ENCODE results near the gene C9orf50. TPM values are rescaled to one million over a fixed set of nuclear protein-coding genes. Genes with fewer than 3 reads are reported as not detected.

C9orf50 gene
- total and polyA plus RNA-seq, 2 donors: 0.28 TPM; not detected in 1

DNA sequence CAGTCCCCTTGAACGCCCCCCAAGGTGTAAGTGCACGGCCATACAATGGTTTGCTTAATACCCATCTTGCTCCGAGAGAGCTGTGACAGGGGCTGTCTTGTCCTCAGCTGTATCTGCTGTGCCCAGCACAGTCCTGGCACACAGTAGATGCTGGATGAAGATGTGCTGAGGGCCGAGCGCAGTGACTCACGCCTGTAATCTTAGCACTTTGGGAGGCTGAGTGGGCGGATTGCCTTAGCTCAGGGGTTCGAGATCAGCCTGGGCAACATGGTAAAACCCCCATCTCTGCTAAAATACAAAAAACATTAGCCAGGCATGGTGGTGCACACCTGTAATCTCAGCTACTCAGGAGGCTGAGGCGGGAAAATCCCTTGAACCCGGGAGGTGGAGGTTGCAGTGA lies 53.6 kb downstream of the C9orf50 start:
- Histone ChIP-seq H3K27ac (ENCODE audit: low read depth) (no peak overlapping the region), H3K4me1 (ENCODE audit: insufficient read depth) (peaks cover 1% of the 10 kb centered on the region), H3K4me3 (ENCODE audit: low read depth, low read length) (no peak overlapping the region), H3K36me3 (ENCODE audit: insufficient read depth) (no peaks in the 10 kb centered on the region)
- DNase-seq (ENCODE audit: extremely low spot score): no peak
- WGBS: 82% methylated on average over 10 of the region's 10 CpGs

DNA sequence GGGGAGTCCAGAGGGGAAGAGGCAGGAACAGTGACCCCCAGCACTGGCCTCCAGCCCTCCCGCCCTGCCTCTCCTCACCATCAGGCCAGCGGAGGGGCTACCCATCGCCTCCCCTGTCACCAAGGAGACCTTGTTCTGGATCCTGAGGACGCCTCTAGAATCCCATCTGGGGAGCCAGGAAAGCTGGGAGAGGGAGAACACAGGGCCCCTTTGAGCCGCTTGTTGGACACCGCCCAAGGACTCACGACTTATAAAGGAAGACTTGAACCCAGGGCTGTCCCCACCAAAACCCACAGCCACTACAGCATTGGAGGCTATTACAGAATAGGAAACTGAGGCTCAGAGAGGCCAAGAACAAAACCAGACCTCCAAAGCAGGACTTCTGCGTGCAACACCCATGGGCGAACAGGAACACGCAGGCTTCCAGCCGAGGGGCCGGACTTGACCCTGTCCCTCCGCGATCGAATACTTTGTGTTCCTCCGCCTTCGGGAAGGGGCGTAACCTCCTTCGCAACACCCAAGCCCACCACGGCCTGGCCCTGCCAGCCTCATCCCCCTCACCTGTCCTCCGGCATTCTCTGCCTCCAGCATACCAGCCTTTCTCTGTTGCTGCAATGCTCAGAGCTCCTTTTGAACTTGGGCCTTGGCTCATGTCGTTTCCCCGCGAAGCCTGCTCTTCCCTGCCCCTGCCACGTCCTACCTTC lies 54.2 kb downstream of the C9orf50 start:
- no peak for DNase-seq (ENCODE audit: extremely low spot score)
- no peaks in the 10 kb centered on the region for H3K36me3 ChIP-seq (ENCODE audit: insufficient read depth)
- 90% methylated on average over 25 of the region's 25 CpGs for WGBS
- no peak overlapping the region for H3K27ac ChIP-seq (ENCODE audit: low read depth)
- no peak overlapping the region for H3K4me3 ChIP-seq (ENCODE audit: low read depth, low read length)
- H3K4me1 ChIP-seq (ENCODE audit: insufficient read depth): peaks cover 1% of the 10 kb centered on the region

DNA sequence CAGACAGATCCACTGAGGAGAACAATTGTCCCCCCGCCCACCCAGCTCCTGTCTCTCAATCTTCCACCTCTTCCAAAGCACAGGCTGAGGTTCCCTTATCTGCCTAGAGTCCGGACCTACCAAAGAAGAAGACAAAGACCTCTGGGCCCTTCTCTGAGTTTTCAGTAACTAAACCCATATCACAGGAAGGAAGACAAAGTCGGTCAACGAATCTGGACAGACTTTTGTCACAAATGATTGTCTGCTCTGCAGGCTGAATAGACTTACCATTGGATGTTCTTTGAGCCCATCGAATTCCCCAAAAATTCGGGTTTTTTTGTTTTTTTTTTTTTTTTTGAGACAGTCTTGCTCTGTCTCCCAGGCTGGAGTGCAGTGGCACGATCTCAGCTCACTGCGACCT lies 58.0 kb downstream of the C9orf50 start:
- Histone ChIP-seq H3K36me3 (ENCODE audit: insufficient read depth) (no peaks in the 10 kb centered on the region), H3K4me1 (ENCODE audit: insufficient read depth) (no peaks in the 10 kb centered on the region), H3K4me3 (ENCODE audit: low read depth, low read length) (no peak overlapping the region), H3K27ac (ENCODE audit: low read depth) (no peak overlapping the region)
- DNase-seq (ENCODE audit: extremely low spot score): no peak
- WGBS: 91% methylated on average over 8 of the region's 8 CpGs

DNA sequence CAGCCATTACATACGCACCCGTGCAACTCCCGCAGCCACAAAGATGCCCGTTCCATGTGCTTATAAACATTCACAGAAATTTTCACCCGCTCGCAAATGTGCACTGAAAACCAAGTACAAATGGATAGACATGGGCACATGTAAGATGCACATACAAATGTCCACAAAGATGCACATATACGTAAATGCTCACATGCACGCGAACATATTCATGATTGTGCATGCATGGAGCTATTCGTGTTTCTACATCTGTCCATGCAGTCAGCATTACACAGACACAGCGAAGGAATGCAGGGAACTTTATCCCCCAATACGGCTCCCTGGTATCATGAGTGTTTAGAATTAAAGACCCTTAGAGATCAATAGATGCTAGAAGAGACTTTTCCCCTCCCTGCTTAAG lies 58.4 kb downstream of the C9orf50 start:
- H3K27ac ChIP-seq (ENCODE audit: low read depth): no peak overlapping the region
- DNase-seq (ENCODE audit: extremely low spot score): no peak
- 79% methylated on average over 12 of the region's 12 CpGs for whole genome bisulfite sequencing
- no peaks in the 10 kb centered on the region for H3K36me3 ChIP-seq (ENCODE audit: insufficient read depth)
- H3K4me3 ChIP-seq (ENCODE audit: low read depth, low read length): no peak overlapping the region
- H3K4me1 ChIP-seq (ENCODE audit: insufficient read depth): no peaks in the 10 kb centered on the region

Other genes with a start within 250 kb of the C9orf50 start
- 12.8 TPM for gene NTMT1, start 5.1 kb upstream of the C9orf50 start, total RNA-seq
- gene NTMT1, start 5.1 kb upstream of the C9orf50 start, polyA plus RNA-seq: 46.7 TPM
- gene ASB6, start 21.1 kb upstream of the C9orf50 start, total RNA-seq: 5.8 TPM
- 16.5 TPM for gene ASB6, start 21.1 kb upstream of the C9orf50 start, polyA plus RNA-seq
- gene PRRX2, start 44.5 kb upstream of the C9orf50 start, total RNA-seq: 8.6 TPM
- gene PRRX2, start 44.5 kb upstream of the C9orf50 start, polyA plus RNA-seq: 15.8 TPM
- gene PTGES, start 131.9 kb upstream of the C9orf50 start, total RNA-seq: 18.0 TPM
- gene PTGES, start 131.9 kb upstream of the C9orf50 start, polyA plus RNA-seq: 26.8 TPM
- 25.3 TPM for gene TOR1B, start 182.1 kb upstream of the C9orf50 start, total RNA-seq
- 26.4 TPM for gene TOR1B, start 182.1 kb upstream of the C9orf50 start, polyA plus RNA-seq
- gene TOR1A, start 203.0 kb upstream of the C9orf50 start, total RNA-seq: 20.5 TPM
- gene TOR1A, start 203.0 kb upstream of the C9orf50 start, polyA plus RNA-seq: 36.7 TPM
- 27.0 TPM for gene C9orf78, start 214.2 kb upstream of the C9orf50 start, total RNA-seq
- 99.8 TPM for gene C9orf78, start 214.2 kb upstream of the C9orf50 start, polyA plus RNA-seq
- gene USP20, start 214.4 kb upstream of the C9orf50 start, total RNA-seq: 7.7 TPM
- 38.7 TPM for gene USP20, start 214.4 kb upstream of the C9orf50 start, polyA plus RNA-seq

Data from urinary bladder (tissue), 4 donors.